GM18505 (cell line): Measurements from ENCODE around the gene TRAF3IP1.
"Not testable (repeated sequence)": the region's sequence is repeated elsewhere in the genome, so short reads cannot be mapped to it uniquely, and the experiment has no call there.

Experiments
- ATAC-seq: cut with Tn5 transposase; IDR thresholded peaks from one replicate; pipeline ENCODE4 v1.9.1; 2021; ENCODE audit not compliant: unreplicated experiment
- POLR2A ChIP-seq: IDR thresholded peaks from 4 replicates; pipeline ENCODE4 v1.6.1; 2011; ENCODE audit warnings: borderline replicate concordance; ENCODE audit not compliant: insufficient read depth, insufficient read length; ENCODE audit errors: extremely low read depth

TRAF3IP1 gene

GRCh38 chr2:238320246-238320647, at the start of gene TRAF3IP1:
Gene TRAF3IP1, plus strand, starts transcription at chr2:238320518. Its CDS starts 145 bp downstream, at chr2:238320663.
- TF ChIP-seq POLR2A = peak; percentile 18
- ATAC-seq = peak; percentile 96

- ATAC-seq = no peak
- no peak for TF ChIP-seq POLR2A
Measured at GRCh38 chr2:238270606-238271005, 49.7 kb upstream of the TRAF3IP1 start.

GRCh38 chr2:238271061-238271554, 49.2 kb upstream of the TRAF3IP1 start:
- ATAC-seq = no peak
- no peak for TF ChIP-seq POLR2A

GRCh38 chr2:238271686-238272085, 48.6 kb upstream of the TRAF3IP1 start:
- ATAC-seq = not testable (repeated sequence)

- no peak for TF ChIP-seq POLR2A
- ATAC-seq = no peak
Measured at GRCh38 chr2:238272156-238272555, 48.2 kb upstream of the TRAF3IP1 start.

- ATAC-seq = not testable (repeated sequence)
Measured at GRCh38 chr2:238273433-238273832, 46.9 kb upstream of the TRAF3IP1 start.

- TF ChIP-seq POLR2A = no peak
- ATAC-seq = no peak
Measured at GRCh38 chr2:238274152-238274865, 46.0 kb upstream of the TRAF3IP1 start.

- ATAC-seq = no peak
Measured at GRCh38 chr2:238277695-238278094, 42.6 kb upstream of the TRAF3IP1 start.

GRCh38 chr2:238278626-238279323, 41.5 kb upstream of the TRAF3IP1 start:
- no peak for ATAC-seq
- no peak for TF ChIP-seq POLR2A

More at GRCh38 chr2:238277695-238278094, 42.6 kb upstream of the TRAF3IP1 start:
- TF ChIP-seq POLR2A = no peak

GRCh38 chr2:238279324-238279682, 41.0 kb upstream of the TRAF3IP1 start:
- no peak for TF ChIP-seq POLR2A
- ATAC-seq = no peak

- TF ChIP-seq POLR2A = no peak
- ATAC-seq = no peak
Measured at GRCh38 chr2:238280083-238280825, 40.1 kb upstream of the TRAF3IP1 start.

- ATAC-seq = no peak
- no peak for TF ChIP-seq POLR2A
Measured at GRCh38 chr2:238281826-238282480, 38.4 kb upstream of the TRAF3IP1 start.

- TF ChIP-seq POLR2A = no peak
- no peak for ATAC-seq
Measured at GRCh38 chr2:238282861-238283738, 37.2 kb upstream of the TRAF3IP1 start.
